ENCODE measurements around the gene SCO1. TPM values are rescaled to one million over a fixed set of nuclear protein-coding genes. Genes with fewer than 3 reads are reported as not detected.
A peak's percentile ranks its signal among the peaks of the same experiment; 100 is the strongest.

SCO1 gene
- total RNA-seq, 1 donor from 2014 or later = 29.8 TPM

DNA sequence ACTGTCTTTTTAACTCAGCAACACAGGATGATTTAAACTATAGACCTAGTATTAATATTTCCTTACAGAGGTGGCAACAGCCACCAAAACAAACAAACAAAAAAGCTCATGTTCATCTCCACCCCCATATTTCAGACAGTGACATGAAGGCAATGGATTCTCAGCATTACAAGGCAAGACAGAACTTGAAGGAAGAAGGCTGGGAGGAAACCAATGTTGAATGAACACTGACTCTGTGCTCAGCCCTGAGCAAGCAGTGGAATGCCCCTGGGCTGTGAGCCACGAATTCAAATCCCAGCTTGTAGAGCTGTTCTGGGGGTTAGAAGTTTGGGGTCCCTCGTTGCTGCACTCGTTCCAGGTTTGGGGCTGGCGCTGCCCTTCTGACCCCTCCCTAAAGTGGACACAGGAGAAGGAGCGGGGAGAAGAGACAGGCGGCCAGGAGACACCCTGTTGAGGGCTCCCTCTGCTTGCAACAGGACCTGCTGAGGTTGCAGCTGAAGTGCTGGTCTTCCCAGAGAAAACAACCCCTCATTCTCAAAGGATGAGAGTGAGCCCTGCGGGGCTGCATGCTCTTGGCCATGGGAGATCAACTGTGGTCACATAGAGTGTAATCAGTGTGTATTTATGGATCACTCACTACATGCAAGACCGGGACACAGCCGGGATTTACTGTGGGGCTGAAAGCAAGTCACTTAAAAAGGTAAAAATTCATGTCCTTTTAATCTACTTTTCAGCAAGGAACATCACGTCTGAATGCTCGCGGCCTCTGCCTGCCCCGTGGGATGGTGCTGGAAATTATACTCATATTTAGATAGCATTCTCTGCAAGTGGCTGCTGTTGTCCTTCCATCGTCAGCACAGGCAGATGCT, 74.5 kb downstream of the SCO1 start:
- Mint-ChIP-seq H3K9me3 (no peaks in the 10 kb centered on the region), H3K36me3 (no peaks in the 10 kb centered on the region), H3K27ac (peak overlapping the region; percentile 0), H3K4me1 (peaks cover 2% of the 10 kb centered on the region), H3K4me3 (no peak overlapping the region), H3K27me3 (ENCODE audit: low read depth) (no peaks in the 10 kb centered on the region)
- TF ChIP-seq, protein P1, sequence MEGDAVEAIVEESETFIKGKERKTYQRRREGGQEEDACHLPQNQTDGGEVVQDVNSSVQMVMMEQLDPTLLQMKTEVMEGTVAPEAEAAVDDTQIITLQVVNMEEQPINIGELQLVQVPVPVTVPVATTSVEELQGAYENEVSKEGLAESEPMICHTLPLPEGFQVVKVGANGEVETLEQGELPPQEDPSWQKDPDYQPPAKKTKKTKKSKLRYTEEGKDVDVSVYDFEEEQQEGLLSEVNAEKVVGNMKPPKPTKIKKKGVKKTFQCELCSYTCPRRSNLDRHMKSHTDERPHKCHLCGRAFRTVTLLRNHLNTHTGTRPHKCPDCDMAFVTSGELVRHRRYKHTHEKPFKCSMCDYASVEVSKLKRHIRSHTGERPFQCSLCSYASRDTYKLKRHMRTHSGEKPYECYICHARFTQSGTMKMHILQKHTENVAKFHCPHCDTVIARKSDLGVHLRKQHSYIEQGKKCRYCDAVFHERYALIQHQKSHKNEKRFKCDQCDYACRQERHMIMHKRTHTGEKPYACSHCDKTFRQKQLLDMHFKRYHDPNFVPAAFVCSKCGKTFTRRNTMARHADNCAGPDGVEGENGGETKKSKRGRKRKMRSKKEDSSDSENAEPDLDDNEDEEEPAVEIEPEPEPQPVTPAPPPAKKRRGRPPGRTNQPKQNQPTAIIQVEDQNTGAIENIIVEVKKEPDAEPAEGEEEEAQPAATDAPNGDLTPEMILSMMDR (IDR thresholded peaks at IDR 0.05; ENCODE audit: unreplicated experiment) = no peak
- no peak for DNase-seq (ENCODE audit: low spot score in 2 of 2, unreplicated experiment in 2 of 2)

Other genes with a start within 250 kb of the SCO1 start
- gene MYH4, start 228.0 kb downstream of the SCO1 start, total RNA-seq = not detected in 3 replicates
- not detected in 3 replicates for gene MYH1, start 179.0 kb downstream of the SCO1 start, total RNA-seq
- not detected in 3 replicates for gene MYH2, start 147.9 kb downstream of the SCO1 start, total RNA-seq
- 3.7 to 4.3 TPM (median 3.7 TPM) in 3 replicates for gene MYH3, start 40.2 kb downstream of the SCO1 start, total RNA-seq
- gene ADPRM, start 61 bp upstream of the SCO1 start, total RNA-seq = 9.1 to 12.2 TPM (median 11.5 TPM) in 3 replicates
- 3.9 to 5.7 TPM (median 4.9 TPM) in 3 replicates for gene TMEM220, start 32.5 kb upstream of the SCO1 start, total RNA-seq
- gene TMEM238L, start 106.6 kb upstream of the SCO1 start, total RNA-seq = not detected in 3 replicates
- gene PIRT, start 140.6 kb upstream of the SCO1 start, total RNA-seq = not detected in 3 replicates